ENCODE data around the gene PTPRU.

GRCh38 chr1:29318724-29319123, 82.4 kb downstream of the PTPRU start:
- TF ChIP-seq CTCF (IDR thresholded peaks at IDR 0.05; ENCODE audit: low read depth, low read length, poor library complexity, severe bottlenecking) (no peak), EZH2phosphoT487 (IDR thresholded peaks at IDR 0.05; ENCODE audit: borderline replicate concordance, low read length) (no peak)
